Prostate gland (tissue), 2 donors: ENCODE results near the gene EMID1. TPM values are rescaled to one million over a fixed set of nuclear protein-coding genes. Genes with fewer than 3 reads are reported as not detected.

Experiments
- DNase-seq: peaks from one replicate; pipeline ENCODE4 v3.0.0-alpha.2; 2019; ENCODE audit warnings: low spot score
- H3K27ac ChIP-seq, 2 donors: fragments of 200-600 bp; sonication (generic); 2 replicates each; pipeline ENCODE4 v1.5.1; 2017 to 2019
- H3K27me3 ChIP-seq: fragments of 200-600 bp; sonication (generic); replicated peaks from 2 replicates; pipeline ENCODE4 v1.5.1; 2019; ENCODE audit not compliant: insufficient read depth
- H3K36me3 ChIP-seq, 2 donors: fragments of 200-600 bp; sonication (generic); 1 replicate in 1 of 2; 2 replicates in 1 of 2; pipeline versions ENCODE4 v1.5.1 to v1.8.1; 2017 to 2019
- H3K4me1 ChIP-seq: fragments of 200-600 bp; sonication (generic); replicated peaks from 2 replicates; pipeline ENCODE4 v1.5.1; 2019
- H3K4me3 ChIP-seq, 2 donors: fragments of 200-600 bp; sonication (generic); 2 replicates each; pipeline ENCODE4 v1.5.1; 2017 to 2019
- H3K9me3 ChIP-seq: fragments of 200-600 bp; sonication (generic); 2 replicates; pipeline ENCODE4 v1.5.1; 2017
- POLR2A ChIP-seq: fragments of 450-650 bp; IDR thresholded peaks from one replicate; pipeline ENCODE4 v1.6.1; 2016; ENCODE audit warnings: antibody characterized with exemption, mild to moderate bottlenecking
- POLR2AphosphoS5 ChIP-seq: sonication (generic); formaldehyde crosslinking; IDR thresholded peaks from one replicate; pipeline ENCODE4 v1.6.1; 2017; ENCODE audit warnings: antibody characterized with exemption
- WGBS: methylation state at CpG from one replicate; pipeline ENCODE4 v1.1.5; 2018; 5-methylcytosine and 5-hydroxymethylcytosine counted together
- intact Hi-C: fragments of 100-400 bp; cut with DNase I; formaldehyde crosslinking; loops from one replicate; pipeline ENCODE4 v1.14.2; 2022
- total RNA-seq, 2 donors: library from RNA; depleted of rRNA; stranded (reverse); fragments of >200 nt; gene quantifications; one replicate each; pipeline ENCODE4 v1.1.0, GENCODE V29; 2016
- TF ChIP-seq, protein P1 (sequence below), 4 experiments: fragments of 200-600 bp in 2 of 4; fragments of 450-650 bp in 2 of 4; sonication (generic) in 2 of 4; IDR thresholded peaks; 1 replicate in 3 of 4; 2 replicates in 1 of 4; pipeline ENCODE4 v1.5.1; 2016 to 2019; ENCODE audit warnings: antibody characterized with exemption in 4 of 4, mild to moderate bottlenecking in 2 of 4, moderate library complexity in 2 of 4

Gene EMID1
- total RNA-seq, 2 donors from 2014 or later: 12.8 to 14.7 TPM

DNA sequence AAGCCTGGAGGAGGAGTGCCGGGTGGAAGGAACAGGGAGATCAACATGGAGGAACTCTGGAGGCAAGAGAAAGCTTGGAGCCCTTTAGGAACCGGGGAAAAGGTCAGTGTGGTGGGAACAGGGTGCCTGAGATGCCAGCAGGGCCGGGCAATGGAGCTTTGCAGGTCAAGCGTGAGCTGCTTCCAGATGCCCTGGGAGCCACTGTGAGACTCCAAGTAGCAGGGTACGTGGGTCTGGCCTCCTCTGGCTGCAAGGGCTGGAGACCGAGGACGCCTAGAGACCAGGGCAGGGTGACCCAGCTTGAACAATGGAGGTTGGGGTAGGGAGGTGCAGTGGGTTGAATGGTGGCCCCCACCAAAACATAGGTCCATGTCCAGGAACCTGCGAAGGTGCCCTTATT lies 15.6 kb upstream of the EMID1 start:
- intact Hi-C loops: no loop called here

DNA sequence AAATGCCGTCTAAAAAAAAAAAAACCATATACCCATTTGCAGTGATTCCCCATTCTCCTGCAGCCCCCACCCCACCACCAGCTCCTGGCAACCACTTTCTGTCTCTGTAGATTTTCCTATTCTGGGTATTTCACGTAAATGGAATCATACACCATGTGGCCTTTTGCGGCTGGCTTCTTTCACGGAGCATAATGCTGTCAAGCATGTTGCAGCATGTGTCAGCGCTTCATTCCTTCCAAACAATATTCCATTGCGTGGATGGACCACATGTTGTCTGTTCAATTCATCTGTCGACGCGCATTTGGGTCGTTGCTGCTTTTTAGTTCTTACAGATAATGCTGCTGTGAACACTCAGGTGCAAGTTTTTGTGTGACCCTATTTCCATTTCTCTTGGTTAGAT lies 14.8 kb upstream of the EMID1 start:
- H3K27me3 ChIP-seq: no peaks in the 10 kb centered on the region
- H3K4me1 ChIP-seq: no peaks in the 10 kb centered on the region
- H3K4me3 ChIP-seq: no peak overlapping the region
- no peak overlapping the region for H3K27ac ChIP-seq
- intact Hi-C loops: no loop called here
- DNase-seq: no peak
- no peaks in the 10 kb centered on the region for H3K36me3 ChIP-seq
- TF ChIP-seq, protein P1, sequence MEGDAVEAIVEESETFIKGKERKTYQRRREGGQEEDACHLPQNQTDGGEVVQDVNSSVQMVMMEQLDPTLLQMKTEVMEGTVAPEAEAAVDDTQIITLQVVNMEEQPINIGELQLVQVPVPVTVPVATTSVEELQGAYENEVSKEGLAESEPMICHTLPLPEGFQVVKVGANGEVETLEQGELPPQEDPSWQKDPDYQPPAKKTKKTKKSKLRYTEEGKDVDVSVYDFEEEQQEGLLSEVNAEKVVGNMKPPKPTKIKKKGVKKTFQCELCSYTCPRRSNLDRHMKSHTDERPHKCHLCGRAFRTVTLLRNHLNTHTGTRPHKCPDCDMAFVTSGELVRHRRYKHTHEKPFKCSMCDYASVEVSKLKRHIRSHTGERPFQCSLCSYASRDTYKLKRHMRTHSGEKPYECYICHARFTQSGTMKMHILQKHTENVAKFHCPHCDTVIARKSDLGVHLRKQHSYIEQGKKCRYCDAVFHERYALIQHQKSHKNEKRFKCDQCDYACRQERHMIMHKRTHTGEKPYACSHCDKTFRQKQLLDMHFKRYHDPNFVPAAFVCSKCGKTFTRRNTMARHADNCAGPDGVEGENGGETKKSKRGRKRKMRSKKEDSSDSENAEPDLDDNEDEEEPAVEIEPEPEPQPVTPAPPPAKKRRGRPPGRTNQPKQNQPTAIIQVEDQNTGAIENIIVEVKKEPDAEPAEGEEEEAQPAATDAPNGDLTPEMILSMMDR (IDR thresholded peaks at IDR 0.05): no peak
- TF ChIP-seq POLR2A (no peak), POLR2AphosphoS5 (no peak)
- no peaks in the 10 kb centered on the region for H3K9me3 ChIP-seq
- 60% methylated on average over 10 of the region's 10 CpGs for WGBS

More for the DNA sequence above, 15.6 kb upstream of the EMID1 start:
- no peak overlapping the region for H3K27ac ChIP-seq
- no peak overlapping the region for H3K4me3 ChIP-seq
- TF ChIP-seq, protein P1 (IDR thresholded peaks at IDR 0.05): no peak
- TF ChIP-seq POLR2AphosphoS5: no peak
- no peak for TF ChIP-seq POLR2A
- H3K36me3 ChIP-seq: no peaks in the 10 kb centered on the region
- no peak for DNase-seq
- no peaks in the 10 kb centered on the region for H3K9me3 ChIP-seq
- 88% methylated on average over 8 of the region's 8 CpGs for WGBS
- H3K4me1 ChIP-seq: no peaks in the 10 kb centered on the region
- no peaks in the 10 kb centered on the region for H3K27me3 ChIP-seq

DNA sequence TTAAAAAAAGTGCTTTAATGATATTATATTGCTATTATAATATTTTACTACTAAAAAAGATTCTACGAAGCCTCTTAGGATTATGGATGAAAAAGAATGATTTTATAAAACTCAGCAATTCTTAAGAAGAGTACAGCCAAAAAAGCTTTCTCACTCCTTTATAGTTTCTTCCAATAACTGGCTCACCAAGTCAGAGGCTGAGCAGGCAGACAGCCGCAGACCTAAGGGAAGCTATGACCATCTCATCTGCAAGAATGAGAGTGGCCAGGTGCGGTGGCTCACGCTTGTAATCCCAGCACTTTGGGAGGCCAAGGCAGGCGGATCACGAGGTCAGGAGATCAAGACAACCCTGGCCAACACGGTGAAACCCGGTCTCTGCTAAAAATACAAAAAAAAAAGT lies 12.7 kb upstream of the EMID1 start:
- 85% methylated on average over 8 of the region's 8 CpGs for WGBS
- no peaks in the 10 kb centered on the region for H3K27me3 ChIP-seq
- no peak overlapping the region for H3K4me3 ChIP-seq
- no peaks in the 10 kb centered on the region for H3K9me3 ChIP-seq
- H3K27ac ChIP-seq: no peak overlapping the region
- intact Hi-C loops: no loop called here
- H3K4me1 ChIP-seq: no peaks in the 10 kb centered on the region
- TF ChIP-seq, protein P1 (IDR thresholded peaks at IDR 0.05): no peak
- no peak for TF ChIP-seq POLR2A
- no peak for TF ChIP-seq POLR2AphosphoS5
- no peak for DNase-seq
- no peaks in the 10 kb centered on the region for H3K36me3 ChIP-seq

DNA sequence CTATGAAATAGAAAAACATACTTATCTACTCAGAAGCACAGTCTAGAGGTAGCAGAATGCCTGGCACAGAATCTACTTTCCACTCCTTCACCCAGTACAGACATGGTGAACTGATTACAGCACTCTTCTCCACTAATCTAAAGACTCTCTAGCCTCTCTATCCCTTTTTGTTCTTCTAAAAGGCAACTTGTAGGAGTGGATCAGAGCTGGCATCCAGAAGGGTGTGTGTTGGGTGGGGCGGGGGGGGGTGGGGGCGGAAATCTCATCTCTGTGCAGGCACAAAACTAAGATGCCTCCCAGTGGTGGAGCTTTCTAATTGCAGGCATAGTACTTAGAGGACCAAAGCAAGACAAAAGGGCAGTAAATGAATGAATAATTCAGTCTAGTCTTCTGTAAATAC lies 11.5 kb upstream of the EMID1 start:
- no peaks in the 10 kb centered on the region for H3K9me3 ChIP-seq
- H3K36me3 ChIP-seq: no peaks in the 10 kb centered on the region
- TF ChIP-seq, protein P1 (IDR thresholded peaks at IDR 0.05): no peak
- TF ChIP-seq POLR2A (no peak), POLR2AphosphoS5 (no peak)
- no peak overlapping the region for H3K4me3 ChIP-seq
- intact Hi-C loops: no loop called here
- H3K27me3 ChIP-seq: no peaks in the 10 kb centered on the region
- WGBS: 87% methylated on average over 2 of the region's 2 CpGs
- H3K27ac ChIP-seq: no peak overlapping the region
- no peaks in the 10 kb centered on the region for H3K4me1 ChIP-seq
- DNase-seq: no peak

DNA sequence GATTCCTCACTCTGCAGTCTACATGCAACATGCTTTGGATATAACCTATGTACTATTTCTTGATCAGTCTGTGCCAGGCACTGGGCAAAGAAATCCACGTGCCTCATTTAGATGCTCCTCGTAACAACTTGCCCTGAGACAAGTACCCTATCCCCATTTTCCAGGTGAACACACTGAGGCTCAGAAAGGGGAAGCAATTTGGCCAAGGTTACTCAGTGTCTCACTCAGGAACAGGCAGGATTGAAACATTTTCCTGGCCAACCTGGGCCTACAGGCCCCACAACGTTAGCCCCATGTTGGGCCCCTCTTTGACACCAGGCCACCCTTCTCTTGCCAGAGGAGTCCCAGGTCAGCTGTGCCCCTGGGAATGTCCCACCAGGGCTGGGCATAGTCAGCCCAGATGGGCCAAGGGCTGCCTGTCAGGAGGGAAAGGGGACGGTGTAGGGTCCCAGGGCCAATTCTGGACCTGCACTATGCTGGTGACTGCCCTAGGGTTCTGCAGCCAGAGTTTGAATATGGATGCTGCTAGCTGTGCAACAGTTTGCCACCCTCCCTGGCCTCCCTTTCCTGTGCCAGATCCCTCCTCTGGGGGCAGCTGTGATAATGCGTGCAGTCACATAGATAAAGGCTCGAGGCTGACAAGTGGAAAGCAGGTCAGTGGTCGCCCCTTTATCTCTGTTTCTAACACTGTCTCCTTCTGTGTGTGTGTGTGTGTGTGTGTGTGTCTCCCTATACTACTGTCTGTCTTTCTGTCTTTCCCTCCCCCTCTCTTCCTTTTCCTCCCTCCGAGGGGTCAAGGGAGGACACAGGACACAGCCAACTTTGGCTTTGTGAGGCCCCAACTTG lies 10.4 kb upstream of the EMID1 start:
- 81% methylated on average over 8 of the region's 8 CpGs for WGBS

More for the DNA sequence above, 10.4 kb upstream of the EMID1 start:
- Histone ChIP-seq H3K36me3 (no peaks in the 10 kb centered on the region), H3K27me3 (no peaks in the 10 kb centered on the region), H3K9me3 (no peaks in the 10 kb centered on the region), H3K27ac (no peak overlapping the region), H3K4me1 (no peaks in the 10 kb centered on the region), H3K4me3 (no peak overlapping the region)
- intact Hi-C loops: no loop called here
- no peak for DNase-seq
- TF ChIP-seq, protein P1 (IDR thresholded peaks at IDR 0.05): no peak
- no peak for TF ChIP-seq POLR2AphosphoS5
- TF ChIP-seq POLR2A: no peak
